ENCODE data around the gene EXT2. TPM values are rescaled to one million over a fixed set of nuclear protein-coding genes. Genes with fewer than 3 reads are reported as not detected.

EXT2 gene
- total and polyA plus RNA-seq, 10 of the 15 experiments (the other 5 are each of a cell fraction or from before 2014, with no cell fraction given) = 3.8 to 31.4 (median 17.9) TPM

DNA sequence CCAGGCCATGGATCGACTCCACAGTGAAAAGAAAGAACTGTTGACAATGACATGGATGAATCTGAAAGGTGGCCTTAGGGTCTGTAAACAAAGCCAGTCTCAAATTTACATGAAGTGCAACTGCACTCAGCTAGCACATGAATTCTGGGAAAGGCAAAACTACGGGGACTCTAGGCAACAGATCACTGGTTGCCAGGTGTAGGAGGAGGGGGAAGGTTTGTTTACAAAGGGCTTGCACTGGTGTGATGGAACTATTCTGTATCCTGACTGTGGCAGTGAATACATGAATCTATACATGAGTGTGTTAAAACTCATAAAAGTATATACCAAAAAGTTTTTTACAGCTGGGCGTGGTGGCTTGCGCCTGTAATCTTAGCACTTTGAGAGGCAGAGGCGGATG, 187.1 kb downstream of the EXT2 start:
- ChIA-PET RAD21 (ENCODE audit: unreplicated experiment) (no interaction called here), CTCF (no interaction called here), POLR2A (no interaction called here), SMC1A (ENCODE audit: uncharacterized antibody, unreplicated experiment) (no interaction called here)
- no peak overlapping the region for H3K9ac ChIP-seq (ENCODE audit: control insufficient read depth, insufficient read depth, low read length)
- FAIRE-seq (no peak), DNase-seq (ENCODE audit: low read depth, low spot score) (no peak), ATAC-seq (no peak)
- no peaks in the 10 kb centered on the region for H3K36me3 ChIP-seq (ENCODE audit: control insufficient read depth in 2 of 2, insufficient read depth in 2 of 2, low read length in 1 of 2)
- H3K27me3 ChIP-seq (replicated peaks in 1 of 2; ENCODE audit: control insufficient read depth in 2 of 2, insufficient read depth in 2 of 2, low read length in 1 of 2) = no peaks in the 10 kb centered on the region; a peak in 1 of 4 replicates
- no TSS peak for BruUV-seq (replicated peaks)
- in situ Hi-C loops (cut with MboI) = loop anchor here (10.0 kb wide), 1 partner anchor 342 kb away; no protein-coding TSS in a partner anchor
- H3K4me1 ChIP-seq (ENCODE audit: control insufficient read depth, insufficient read depth, low read length) = no peaks in the 10 kb centered on the region
- 45% methylated on average over 5 of the region's 5 CpGs for WGBS (ENCODE audit: insufficient coverage, insufficient replicate concordance, low lambda C conversion rate, missing lambda C conversion rate)
- H2AFZ ChIP-seq (ENCODE audit: control insufficient read depth, low read depth, low read length) = no peak overlapping the region
- no peaks in the 10 kb centered on the region for H3K79me2 ChIP-seq (ENCODE audit: control insufficient read depth, insufficient read depth, low read length)
- no peak overlapping the region for H3K4me2 ChIP-seq (ENCODE audit: control insufficient read depth, insufficient read depth)
- H3K9me3 ChIP-seq (replicated peaks; ENCODE audit: control insufficient read depth, insufficient read depth, low read length) = no peaks in the 10 kb centered on the region
- intact Hi-C loops (cut with micrococcal nuclease; ENCODE audit: unreplicated experiment) = loop anchor here (10.0 kb wide), 1 partner anchor 632 kb away; no protein-coding TSS in a partner anchor
- no peaks in the 10 kb centered on the region for H4K20me1 ChIP-seq (ENCODE audit: control insufficient read depth, insufficient read depth)
- H3K27ac ChIP-seq (ENCODE audit: control insufficient read depth, insufficient read depth) = no peak overlapping the region
- no peak overlapping the region for H3K4me3 ChIP-seq
- TF ChIP-seq SMARCA5 (IDR thresholded peaks at IDR 0.05) (no peak), SPI1 (IDR thresholded peaks at IDR 0.05; ENCODE audit: borderline replicate concordance, insufficient read depth, low read depth, low read length) (no peak), ZBED1 (IDR thresholded peaks at IDR 0.05; ENCODE audit: borderline replicate concordance) (no peak), RAD51 (IDR thresholded peaks at IDR 0.05) (no peak), CBFB (IDR thresholded peaks at IDR 0.05; ENCODE audit: low read depth) (no peak), TAF1 (IDR thresholded peaks at IDR 0.05; ENCODE audit: borderline replicate concordance, low read depth, low read length) (no peak), IKZF2 (IDR thresholded peaks at IDR 0.05) (no peak), ZNF622 (IDR thresholded peaks at IDR 0.05) (no peak), SUZ12 (IDR thresholded peaks at IDR 0.05; ENCODE audit: unreplicated experiment) (no peak), ZBTB33 (IDR thresholded peaks at IDR 0.05) (no peak), TARDBP (IDR thresholded peaks at IDR 0.05; ENCODE audit: borderline replicate concordance) (no peak), ZNF217 (IDR thresholded peaks at IDR 0.05) (no peak), ZNF24 (IDR thresholded peaks at IDR 0.05) (no peak), CREM (IDR thresholded peaks at IDR 0.05; ENCODE audit: low read depth) (no peak), PRDM15 (CRISPR knock-in tag; IDR thresholded peaks at IDR 0.05) (no peak), CEBPB (IDR thresholded peaks at IDR 0.05; ENCODE audit: borderline replicate concordance in 1 of 2, low read depth in 2 of 2, low read length in 2 of 2) (no peak)
- TF ChIP-seq, protein P1, sequence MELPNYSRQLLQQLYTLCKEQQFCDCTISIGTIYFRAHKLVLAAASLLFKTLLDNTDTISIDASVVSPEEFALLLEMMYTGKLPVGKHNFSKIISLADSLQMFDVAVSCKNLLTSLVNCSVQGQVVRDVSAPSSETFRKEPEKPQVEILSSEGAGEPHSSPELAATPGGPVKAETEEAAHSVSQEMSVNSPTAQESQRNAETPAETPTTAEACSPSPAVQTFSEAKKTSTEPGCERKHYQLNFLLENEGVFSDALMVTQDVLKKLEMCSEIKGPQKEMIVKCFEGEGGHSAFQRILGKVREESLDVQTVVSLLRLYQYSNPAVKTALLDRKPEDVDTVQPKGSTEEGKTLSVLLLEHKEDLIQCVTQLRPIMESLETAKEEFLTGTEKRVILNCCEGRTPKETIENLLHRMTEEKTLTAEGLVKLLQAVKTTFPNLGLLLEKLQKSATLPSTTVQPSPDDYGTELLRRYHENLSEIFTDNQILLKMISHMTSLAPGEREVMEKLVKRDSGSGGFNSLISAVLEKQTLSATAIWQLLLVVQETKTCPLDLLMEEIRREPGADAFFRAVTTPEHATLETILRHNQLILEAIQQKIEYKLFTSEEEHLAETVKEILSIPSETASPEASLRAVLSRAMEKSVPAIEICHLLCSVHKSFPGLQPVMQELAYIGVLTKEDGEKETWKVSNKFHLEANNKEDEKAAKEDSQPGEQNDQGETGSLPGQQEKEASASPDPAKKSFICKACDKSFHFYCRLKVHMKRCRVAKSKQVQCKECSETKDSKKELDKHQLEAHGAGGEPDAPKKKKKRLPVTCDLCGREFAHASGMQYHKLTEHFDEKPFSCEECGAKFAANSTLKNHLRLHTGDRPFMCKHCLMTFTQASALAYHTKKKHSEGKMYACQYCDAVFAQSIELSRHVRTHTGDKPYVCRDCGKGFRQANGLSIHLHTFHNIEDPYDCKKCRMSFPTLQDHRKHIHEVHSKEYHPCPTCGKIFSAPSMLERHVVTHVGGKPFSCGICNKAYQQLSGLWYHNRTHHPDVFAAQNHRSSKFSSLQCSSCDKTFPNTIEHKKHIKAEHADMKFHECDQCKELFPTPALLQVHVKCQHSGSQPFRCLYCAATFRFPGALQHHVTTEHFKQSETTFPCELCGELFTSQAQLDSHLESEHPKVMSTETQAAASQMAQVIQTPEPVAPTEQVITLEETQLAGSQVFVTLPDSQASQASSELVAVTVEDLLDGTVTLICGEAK (IDR thresholded peaks at IDR 0.05; ENCODE audit: borderline replicate concordance) = no peak

Measured in GM12878 (cell line).